Measurements from ENCODE around the gene C16orf87.

GRCh38 chr16:46785076-46785845, 45.7 kb downstream of the C16orf87 start:
- TF ChIP-seq, protein P1, sequence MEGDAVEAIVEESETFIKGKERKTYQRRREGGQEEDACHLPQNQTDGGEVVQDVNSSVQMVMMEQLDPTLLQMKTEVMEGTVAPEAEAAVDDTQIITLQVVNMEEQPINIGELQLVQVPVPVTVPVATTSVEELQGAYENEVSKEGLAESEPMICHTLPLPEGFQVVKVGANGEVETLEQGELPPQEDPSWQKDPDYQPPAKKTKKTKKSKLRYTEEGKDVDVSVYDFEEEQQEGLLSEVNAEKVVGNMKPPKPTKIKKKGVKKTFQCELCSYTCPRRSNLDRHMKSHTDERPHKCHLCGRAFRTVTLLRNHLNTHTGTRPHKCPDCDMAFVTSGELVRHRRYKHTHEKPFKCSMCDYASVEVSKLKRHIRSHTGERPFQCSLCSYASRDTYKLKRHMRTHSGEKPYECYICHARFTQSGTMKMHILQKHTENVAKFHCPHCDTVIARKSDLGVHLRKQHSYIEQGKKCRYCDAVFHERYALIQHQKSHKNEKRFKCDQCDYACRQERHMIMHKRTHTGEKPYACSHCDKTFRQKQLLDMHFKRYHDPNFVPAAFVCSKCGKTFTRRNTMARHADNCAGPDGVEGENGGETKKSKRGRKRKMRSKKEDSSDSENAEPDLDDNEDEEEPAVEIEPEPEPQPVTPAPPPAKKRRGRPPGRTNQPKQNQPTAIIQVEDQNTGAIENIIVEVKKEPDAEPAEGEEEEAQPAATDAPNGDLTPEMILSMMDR (conservative IDR thresholded peaks at IDR 0.05) = no peak
- no peak for TF ChIP-seq EZH2 (IDR thresholded peaks at IDR 0.05; ENCODE audit: low read depth)

All from PC-9 (cell line).